HG03520 (cell line): ENCODE data around the gene PRDM15.
A peak's percentile ranks its signal among the peaks of the same experiment; 100 is the strongest.

Experiments used
- ATAC-seq: cut with Tn5 transposase; IDR thresholded peaks from one replicate; pipeline ENCODE4 v1.9.1; 2021; ENCODE audit warnings: mild to moderate bottlenecking, moderate library complexity; ENCODE audit not compliant: unreplicated experiment

Gene PRDM15, protein sequence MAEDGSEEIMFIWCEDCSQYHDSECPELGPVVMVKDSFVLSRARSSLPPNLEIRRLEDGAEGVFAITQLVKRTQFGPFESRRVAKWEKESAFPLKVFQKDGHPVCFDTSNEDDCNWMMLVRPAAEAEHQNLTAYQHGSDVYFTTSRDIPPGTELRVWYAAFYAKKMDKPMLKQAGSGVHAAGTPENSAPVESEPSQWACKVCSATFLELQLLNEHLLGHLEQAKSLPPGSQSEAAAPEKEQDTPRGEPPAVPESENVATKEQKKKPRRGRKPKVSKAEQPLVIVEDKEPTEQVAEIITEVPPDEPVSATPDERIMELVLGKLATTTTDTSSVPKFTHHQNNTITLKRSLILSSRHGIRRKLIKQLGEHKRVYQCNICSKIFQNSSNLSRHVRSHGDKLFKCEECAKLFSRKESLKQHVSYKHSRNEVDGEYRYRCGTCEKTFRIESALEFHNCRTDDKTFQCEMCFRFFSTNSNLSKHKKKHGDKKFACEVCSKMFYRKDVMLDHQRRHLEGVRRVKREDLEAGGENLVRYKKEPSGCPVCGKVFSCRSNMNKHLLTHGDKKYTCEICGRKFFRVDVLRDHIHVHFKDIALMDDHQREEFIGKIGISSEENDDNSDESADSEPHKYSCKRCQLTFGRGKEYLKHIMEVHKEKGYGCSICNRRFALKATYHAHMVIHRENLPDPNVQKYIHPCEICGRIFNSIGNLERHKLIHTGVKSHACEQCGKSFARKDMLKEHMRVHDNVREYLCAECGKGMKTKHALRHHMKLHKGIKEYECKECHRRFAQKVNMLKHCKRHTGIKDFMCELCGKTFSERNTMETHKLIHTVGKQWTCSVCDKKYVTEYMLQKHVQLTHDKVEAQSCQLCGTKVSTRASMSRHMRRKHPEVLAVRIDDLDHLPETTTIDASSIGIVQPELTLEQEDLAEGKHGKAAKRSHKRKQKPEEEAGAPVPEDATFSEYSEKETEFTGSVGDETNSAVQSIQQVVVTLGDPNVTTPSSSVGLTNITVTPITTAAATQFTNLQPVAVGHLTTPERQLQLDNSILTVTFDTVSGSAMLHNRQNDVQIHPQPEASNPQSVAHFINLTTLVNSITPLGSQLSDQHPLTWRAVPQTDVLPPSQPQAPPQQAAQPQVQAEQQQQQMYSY

DNA sequence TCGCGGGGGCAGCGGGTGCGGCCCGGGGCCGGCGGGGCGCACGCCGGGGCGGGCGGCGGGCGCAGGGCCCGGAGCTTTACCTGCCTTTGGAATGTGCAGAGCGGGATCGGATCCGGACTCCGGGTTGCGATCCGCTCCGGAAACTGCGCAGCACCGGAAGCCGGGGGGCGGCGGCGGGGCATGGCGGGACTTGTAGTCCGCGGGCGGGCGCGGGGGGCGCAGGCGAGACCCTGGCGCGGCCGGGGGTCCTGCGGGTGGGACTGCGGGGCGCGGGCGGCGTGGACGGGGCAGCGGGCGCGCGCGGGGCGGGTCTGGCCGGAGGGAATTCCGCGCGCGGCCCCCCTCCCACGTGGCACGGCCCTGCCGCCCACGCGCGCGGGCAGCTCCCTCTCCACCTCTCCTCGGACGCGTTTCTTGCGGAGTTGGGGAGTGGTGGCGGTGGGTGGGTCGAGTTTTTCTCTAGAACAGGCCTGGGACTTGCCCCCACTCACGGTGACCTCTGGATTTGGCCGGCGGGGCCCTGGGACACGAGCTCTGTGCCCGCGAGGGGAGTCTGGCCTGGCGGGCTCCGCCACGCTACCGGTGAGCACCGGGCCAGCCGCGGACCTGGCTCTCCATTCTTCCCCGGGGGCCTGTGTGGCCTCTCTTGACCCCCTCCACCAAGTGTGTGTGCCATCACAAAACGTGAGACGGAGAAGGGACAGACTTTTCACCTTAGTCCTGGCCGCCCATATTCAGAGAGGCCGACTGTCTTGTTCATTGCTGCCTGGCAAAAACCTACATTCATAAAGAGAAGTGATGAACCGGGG, at the start of gene PRDM15:
PRDM15 (minus strand) TSS at position 155 of the 809 bp plus-strand sequence. CDS start 18,981 bp downstream, outside the sequence.
- peak; percentile 43 for ATAC-seq

DNA sequence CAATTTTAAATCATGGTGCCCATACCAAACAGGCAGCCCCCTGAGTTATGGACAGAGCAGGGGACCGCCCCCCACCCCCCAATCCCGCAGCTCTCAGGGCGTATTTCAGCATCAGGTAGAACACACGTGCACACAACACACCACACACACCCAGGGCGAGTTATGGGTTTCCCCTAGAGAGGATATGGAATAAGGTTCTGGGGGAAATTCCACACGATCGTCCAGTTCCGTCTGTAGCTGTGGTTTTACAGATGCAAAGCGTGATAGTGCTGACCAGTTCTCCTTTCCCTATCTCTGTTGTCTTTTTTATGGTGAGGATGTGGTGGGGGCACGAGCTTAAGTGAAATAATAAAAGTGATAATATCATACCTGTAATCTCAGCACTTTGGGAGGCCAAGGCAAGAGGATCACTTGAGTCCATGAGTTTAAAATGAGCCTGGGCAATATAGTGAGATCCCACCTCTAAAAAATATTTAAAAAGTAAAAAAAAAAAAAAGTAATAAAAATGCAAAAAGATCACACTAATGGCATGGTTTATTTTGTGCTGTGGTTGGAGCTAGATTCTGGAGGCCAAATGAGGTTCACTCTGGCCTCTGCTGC, 49.6 kb upstream of the PRDM15 start:
- ATAC-seq = no peak

DNA sequence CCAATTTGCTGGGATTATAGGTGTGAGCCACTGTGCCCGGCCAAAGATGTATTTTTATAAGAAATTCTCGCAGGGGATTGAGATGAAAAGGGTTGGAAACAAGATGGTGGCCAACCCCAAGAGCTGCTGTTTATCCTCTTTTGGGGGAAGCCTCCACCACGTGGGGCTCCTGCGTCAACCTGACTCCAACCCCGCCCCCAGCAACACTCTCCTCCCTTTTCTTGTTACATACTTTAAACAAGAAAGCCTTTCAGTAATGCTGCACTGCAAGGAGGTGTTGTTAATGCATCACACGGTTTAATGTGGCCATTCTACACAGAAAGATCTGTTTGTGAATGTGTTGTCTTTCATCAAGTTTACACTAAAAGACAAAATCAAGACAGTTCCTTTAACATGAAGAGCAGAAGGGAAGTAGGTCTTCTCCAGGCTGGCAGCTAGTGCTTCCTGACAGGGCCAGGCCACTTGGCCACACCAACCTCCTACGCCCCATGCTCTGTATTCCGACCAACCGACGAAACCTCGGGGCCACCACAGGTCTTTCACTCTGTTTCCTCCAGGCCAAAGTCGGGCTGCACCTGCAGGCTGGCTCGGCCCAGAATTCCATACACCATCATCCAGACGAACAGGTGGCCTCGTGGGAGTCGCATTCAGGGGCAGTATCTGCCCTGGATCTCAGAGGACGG, 48.7 kb upstream of the PRDM15 start:
- no peak for ATAC-seq

DNA sequence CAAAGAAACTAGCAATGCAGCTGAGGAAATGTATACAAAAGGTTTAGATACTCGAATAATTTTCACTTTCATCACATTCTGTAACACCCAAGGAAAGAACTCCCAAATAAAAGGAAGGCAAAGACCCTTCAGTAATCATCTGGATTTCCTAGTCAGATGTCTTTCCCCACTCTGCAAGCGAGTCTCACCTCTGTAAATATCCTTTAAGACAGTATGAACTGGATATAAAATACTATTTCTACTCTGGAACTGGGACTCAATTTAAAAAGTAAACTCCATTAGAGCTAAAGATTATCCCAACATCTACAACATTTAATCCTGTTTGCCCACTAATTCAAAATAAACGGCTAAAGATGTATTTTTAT, 47.6 kb upstream of the PRDM15 start:
- no peak for ATAC-seq

DNA sequence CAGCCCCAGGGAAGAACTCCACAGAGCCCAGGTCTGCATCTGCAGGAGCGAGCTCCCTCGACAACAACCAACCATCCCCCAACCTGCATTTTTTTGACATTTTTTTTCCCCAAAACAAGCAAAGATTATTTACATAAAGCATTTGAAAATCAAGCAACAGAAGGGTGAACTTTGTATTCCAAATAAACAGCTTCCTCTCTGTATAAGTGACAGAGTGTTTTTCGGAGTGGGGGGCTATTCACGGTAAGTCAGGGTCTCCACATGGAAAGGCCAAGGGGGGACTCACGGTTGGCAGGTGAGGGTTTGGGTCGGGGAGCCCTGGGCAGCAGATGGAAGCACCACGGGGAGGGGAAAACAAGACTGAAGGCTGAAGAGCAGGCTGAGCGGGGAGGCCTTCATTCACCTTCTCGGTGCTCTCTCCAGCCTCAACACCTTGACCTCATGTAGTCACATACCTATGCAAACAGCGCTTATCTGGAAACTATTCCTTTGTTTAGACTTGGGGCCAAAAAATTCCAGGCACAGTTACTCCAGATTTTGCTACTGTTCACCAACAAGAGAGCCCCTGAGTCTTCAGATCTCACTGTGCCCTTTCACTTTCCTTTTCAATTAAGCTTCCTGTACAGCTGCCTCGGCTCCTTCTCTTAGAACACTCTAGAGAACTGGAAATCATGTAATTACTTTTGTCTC, 47.1 kb upstream of the PRDM15 start:
- no peak for ATAC-seq

DNA sequence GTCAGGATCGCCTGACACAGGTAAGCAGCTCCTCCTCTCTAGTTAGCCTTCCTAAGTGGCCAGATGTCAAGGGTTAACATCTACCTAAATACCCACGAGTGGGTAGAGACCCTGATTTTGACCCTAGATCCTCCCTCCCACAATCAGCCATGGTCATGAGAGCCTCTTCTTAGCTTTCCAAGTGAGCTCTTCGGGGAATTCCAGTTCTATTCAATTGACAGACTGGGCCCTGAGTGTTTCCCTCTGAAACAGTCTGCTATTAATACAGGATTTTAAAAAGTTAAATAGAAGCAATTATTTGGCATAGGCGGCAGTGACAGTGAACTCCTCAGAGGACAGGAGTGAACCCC, 46.6 kb upstream of the PRDM15 start:
- no peak for ATAC-seq

DNA sequence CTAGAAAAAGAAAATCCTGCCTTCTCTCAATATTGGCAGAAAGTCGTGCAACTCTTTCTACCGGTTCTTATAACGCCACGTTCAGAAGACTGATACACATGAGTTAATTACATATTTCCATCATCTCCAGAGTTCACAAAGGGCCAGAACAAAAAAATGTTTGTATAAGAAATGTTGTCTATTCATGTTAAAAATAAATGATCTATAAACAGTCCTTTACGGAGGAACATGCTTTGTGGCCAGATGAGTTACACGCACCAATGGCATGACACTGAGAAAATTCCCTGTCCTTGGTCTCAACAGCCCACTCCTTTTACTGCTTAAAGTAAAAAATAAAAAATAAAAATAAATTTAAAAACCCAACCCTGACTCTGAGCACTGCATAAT, 45.2 kb upstream of the PRDM15 start:
- no peak for ATAC-seq

DNA sequence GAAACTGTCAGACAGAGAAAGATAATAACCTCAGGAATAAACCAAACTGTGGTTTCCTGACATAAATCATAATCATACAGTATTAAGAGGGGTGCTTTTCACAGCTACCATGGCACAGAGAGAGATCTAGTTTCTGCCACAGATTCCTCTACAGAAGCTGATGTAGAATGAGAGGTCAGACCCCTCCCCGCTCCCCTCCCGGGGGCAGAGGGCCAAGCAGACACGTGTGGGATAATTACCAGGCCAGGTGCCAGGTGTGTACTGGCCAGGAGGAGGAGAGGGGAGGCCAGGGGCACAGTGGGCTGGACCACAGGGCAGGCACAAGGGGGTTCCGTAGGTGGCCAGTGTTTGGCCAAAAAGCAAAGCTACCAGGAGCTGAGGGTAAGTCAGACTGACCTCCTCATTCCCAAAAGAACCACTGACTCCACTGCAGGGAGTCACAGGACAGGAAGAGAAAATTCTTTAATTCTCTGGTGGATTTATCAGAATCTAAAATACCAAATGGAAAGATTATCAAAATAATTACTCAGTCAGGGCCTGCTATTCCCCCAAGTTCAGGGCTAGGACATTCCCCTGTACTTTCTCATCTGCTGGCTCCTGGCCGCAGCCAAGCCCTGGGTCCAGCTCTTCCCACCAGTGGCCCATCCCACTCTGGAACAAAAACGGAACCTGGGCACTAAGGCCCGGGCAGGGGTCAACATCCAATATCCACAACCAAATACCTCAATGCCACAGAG, 44.7 kb upstream of the PRDM15 start:
- ATAC-seq = no peak

DNA sequence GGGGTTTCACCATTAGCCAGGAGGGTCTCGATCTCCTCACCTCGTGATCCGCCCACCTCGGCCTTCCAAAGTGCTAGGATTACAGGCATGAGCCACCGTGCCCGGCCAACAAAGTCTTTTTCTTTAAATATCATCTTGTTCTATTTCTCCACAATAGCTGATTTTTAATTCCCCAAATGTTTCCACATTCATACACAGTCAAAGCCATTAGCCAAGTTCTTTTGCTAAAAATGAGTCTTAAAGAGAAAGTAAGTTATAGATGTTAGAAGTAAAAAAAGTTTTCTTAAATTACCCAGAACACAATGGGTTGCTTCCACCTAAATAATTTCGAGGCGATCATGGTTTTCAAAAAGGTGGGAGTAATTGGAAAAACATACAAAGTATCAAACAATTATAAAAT, 44.0 kb upstream of the PRDM15 start:
- no peak for ATAC-seq

DNA sequence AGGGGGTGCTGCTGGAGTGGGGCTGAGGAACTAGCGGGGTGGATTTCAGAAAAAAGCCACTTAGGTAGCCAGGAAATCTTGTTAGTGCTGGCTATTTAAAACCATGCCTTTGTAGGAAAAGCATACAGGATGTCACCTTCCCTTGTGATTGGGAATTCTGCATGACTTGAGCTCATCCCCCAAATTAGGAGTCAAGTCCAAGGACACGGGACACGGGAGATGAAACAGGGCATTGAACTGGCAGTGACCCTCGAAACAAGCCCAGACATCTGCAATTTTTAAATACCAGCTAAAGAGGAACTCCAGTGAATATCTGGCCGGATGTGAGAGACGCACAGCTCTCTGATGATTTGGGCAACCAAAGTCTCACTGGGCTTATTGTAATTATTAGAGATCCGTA, 41.9 kb upstream of the PRDM15 start:
- ATAC-seq = no peak

DNA sequence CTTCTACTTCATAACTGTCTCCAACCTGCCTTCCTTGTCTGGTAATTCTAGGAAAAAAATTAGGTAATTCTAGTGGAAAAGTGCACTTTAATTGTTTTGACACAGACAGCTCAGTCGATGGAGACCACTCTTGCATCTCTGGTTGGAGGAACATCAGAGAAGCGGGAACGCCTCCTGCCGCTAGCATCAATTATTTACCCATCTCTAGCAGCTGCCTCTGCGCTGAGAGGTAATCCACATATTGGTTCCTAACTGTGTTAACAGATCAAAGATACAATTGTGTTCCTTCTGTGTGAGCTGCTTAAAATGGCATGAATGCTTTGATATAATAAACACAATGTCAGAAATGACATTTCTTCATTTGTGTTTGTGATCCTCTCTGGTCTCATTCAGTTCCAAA, 41.3 kb upstream of the PRDM15 start:
- ATAC-seq = no peak

DNA sequence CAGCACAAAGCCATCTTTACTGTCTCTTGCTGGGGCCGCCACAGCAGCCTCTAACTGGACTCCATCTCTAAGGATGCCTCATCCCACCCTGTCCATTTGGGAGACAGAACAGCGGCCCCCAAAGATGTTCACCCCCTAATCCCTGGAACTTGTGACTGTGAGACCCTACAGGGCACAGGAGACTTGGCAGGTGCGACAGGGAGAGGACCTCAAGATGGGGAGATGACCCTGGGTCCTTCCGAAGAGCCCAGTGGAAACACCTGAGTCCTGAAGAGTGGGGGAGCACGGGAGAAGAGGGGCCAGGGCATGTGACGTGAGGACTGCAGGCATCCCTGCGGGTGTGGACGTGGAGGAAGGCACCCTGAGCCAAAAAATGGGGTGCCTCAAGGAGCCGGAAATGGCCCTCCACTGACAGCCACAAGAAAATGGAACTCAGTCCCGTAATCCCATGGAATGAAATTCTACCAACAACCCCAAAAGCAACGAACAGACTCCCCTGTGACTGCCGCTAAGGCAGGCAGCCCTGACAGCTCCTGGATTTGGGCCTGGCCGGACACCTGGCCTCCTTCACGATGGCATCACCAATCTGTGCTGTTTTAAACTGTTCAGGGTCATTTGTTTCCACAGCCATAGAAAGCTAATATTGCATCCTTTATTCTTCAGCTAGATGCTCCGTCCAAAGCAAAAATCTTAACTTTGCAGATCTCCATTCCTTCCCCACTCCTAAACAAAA, 40.7 kb upstream of the PRDM15 start:
- ATAC-seq = no peak

DNA sequence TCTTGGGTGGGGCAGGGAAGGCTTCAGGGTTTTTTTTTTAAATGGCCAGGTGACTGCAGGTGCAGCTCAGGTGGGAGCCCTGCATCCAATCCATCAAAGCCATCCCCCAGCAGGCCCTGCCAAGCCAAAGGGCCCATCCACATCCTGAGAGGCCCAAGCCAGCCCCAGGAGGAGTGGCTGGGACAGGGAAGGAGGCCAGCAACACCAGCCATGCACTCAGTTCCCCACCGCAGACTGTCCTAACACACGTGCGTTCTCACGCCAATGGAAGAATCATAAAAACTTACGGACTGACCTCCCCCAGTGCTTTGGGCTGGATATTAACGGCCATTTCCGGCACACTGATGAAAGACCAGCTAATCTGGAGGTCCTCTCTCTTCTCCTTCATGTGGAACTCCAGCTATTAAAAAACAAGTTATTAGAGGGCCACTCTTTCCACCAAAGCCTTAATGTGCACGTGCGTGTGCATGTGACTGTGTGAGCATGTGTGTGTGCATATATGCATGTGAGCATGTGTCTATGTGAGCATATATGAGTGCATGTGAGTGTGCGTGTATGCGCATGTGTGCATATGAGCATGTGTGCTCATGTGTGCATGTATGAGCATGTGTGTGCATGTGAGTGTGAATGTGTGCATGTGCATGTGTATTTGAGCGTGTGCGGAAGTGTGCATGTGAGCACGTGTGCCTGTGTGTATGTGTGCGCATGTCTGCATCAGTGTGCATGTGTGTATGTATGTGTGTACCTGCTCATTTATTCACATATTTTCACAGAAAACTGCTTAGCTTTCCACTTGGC, 39.6 kb upstream of the PRDM15 start:
- ATAC-seq = no peak

DNA sequence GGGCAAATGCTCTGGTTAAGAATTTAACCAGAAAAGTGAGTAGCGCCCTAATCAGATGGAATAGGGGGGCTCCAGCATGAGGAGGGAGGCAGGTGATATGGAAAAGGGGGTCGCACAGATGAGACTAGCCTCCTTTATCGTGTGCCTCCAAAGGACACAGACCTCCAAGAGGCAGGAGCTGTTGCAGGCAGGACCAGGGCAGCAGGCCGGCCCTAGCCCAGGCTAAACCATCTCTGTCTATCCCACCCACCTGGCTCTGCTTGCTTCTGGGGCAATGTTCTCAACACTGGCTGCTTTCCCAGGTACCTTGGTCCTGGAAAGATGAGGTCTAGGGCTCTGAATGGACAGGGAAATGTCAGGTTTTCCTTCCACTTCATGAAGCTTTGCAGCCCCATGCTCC, 38.4 kb upstream of the PRDM15 start:
- ATAC-seq = no peak

DNA sequence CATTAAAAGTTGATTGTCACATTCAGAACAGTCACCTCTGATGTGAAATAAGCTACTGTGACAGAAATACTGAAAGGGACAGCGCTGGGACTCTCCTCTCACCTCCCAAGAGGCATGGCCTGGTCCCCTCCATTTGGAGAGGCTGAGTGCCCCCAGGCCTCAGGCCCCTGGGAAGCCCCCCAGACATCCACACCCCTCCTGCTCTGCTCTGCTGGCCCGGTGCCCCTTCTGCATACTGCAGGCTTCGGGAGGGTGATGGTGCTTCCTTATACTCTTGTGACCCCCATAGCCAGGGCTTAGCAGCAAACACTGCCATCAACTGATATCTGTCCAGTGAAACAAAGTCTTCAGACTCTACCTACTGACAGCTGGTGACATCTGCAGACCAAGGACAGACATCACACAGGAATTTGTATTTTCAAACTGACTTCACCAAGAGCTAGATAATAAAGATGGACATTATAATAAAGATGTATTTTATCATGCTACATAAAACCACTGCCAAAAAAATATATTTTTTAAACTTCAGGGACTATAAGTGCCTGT, 37.8 kb upstream of the PRDM15 start:
- no peak for ATAC-seq

DNA sequence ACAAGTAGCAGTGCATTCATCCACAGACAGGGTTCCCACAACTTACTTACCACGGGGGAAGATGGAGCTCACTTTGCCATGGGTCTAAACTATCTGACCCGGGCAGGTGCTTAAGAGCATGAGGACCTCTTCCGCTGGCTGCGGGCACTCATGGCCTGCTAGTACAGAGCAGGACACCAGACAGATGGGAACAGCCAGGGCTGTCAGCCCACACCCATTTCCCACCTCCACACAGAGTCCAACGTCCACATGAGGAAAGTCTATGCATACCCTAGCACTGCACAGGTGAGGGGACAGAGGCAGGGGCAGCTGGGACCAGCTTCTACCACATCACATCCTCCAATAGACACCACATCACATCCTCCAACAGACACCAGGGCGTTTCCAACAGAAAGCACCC, 35.8 kb upstream of the PRDM15 start:
- ATAC-seq = no peak

DNA sequence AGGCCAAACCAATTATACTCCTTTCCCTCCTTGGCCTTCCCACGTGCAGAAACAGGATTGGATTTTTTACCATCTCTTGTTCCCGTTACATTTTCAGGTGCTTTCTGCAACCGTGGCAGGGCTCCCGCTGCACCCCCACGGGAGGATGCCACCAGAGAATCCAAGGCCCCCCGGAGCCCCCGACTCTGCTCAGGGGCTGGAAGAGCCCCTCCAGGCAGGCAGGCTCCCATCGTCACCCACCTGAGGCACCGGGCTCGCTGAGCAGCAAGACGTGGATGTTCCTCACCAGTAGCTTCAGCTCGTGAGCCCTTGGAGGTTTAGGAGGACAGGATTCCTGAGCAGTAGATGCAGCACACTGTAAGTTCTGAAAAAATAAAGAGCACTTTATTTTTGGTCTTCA, 35.2 kb upstream of the PRDM15 start:
- ATAC-seq = no peak
